GM12801 (cell line): Measurements from ENCODE around the gene TMEM244.

Experiments
- TF ChIP-seq, protein P1 (sequence below): IDR thresholded peaks from one replicate; pipeline ENCODE4 v1.5.1; 2011; ENCODE audit warnings: control low read depth; ENCODE audit not compliant: insufficient read length; ENCODE audit errors: extremely low read depth

The TMEM244 gene

DNA sequence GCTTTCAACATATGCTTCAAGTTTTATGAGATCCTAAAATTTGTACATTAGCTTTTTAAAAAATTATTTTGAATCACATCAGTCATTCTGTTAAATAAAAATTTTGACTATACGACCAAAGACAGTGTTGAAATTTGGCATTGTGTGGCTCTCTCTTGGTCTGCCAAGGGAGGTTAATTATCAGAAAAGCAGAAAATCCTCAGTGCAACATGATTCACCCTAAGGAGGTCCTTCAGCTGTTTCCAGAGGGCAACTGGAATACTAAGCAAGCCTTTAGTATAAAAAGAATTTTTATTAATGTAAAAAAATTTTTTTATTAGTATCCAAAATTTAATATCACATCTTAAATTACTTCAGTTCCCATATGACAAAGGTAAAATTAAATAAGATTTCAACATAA lies 23.1 kb upstream of the TMEM244 start:
- TF ChIP-seq, protein P1, sequence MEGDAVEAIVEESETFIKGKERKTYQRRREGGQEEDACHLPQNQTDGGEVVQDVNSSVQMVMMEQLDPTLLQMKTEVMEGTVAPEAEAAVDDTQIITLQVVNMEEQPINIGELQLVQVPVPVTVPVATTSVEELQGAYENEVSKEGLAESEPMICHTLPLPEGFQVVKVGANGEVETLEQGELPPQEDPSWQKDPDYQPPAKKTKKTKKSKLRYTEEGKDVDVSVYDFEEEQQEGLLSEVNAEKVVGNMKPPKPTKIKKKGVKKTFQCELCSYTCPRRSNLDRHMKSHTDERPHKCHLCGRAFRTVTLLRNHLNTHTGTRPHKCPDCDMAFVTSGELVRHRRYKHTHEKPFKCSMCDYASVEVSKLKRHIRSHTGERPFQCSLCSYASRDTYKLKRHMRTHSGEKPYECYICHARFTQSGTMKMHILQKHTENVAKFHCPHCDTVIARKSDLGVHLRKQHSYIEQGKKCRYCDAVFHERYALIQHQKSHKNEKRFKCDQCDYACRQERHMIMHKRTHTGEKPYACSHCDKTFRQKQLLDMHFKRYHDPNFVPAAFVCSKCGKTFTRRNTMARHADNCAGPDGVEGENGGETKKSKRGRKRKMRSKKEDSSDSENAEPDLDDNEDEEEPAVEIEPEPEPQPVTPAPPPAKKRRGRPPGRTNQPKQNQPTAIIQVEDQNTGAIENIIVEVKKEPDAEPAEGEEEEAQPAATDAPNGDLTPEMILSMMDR: no peak

DNA sequence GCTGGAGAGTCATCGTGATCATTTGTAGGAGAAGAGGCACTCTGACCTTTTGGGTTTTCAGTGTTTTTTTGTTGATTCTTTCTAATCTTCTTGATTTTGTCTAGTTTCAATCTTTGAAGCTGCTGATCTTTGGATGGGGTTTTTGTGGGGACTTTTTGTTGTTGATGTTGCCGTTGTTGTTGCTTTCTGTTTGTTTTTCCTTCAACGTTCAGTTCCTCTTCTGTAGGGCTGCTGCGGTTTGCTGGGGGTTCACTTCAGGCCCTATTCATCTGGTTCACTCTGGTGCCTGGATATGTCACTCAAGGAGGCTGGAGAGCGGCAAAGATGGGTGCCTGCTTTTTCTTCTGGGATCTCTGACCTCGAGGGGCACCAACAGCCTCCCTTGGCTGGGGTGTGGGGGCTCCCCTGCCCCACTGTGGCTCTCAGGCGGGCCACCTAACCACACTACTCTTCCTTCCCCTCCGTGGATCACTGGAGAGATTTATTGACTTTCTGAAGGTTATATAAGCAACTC lies 21.5 kb upstream of the TMEM244 start:
- TF ChIP-seq, protein P1: no peak

DNA sequence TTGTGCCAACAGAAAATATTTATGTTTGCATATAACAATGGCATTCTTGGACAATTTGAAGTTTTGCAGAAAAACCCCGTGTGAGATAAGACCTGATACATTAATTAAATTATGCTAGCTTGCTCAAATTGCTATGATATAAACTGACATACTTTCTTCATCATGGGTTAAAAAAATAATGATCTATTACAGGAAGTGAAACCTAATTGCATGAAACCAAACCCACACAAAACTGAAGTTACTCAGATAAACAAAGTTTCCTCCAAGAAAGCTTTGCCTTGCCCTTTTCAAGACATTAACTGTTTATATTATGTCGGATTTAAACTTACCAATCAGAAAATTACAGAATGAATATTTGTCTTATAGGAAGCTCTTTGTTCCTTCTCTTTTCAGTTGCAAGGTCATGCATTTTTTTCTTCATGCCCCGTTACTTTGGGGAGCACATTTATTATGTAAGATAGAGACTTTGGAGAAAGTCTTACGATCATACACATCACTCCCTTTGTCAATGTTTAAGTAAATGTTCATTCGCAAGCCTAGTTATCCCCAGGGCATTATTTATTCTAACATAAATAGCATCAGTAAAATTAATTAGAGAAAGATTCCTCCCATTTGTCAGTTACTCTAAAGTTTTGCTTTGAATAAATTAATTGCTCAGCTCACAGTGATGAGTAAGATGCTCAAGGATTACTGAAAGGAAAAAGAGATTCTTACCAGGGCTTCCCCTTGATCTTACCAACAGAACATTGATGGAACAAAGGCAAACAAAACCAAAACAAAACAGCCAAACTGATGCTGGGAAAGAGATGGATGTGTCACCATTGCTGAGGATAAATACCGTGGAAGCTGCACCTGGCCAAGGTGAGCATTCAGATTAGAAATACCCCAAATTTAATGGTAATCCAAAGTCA lies 14.8 kb upstream of the TMEM244 start:
- TF ChIP-seq, protein P1: no peak

DNA sequence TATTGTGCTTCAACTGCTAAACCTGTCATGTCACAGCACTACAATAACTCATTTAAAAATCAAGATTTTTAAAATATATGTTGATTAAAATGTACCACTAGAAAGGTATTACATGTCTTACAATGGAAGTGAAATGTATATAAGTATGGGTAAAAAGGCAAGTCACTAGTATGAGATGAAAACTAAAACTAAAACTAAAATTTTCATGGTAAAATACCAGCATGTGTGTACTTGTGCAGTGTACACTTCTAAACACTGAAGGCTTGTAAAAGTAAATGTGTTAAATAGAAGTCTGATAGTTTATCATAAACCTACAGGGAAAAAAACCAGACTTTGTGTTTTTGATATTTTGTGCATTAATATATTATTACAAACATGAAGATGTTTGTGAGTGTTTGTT lies 13.7 kb upstream of the TMEM244 start:
- TF ChIP-seq, protein P1: no peak

DNA sequence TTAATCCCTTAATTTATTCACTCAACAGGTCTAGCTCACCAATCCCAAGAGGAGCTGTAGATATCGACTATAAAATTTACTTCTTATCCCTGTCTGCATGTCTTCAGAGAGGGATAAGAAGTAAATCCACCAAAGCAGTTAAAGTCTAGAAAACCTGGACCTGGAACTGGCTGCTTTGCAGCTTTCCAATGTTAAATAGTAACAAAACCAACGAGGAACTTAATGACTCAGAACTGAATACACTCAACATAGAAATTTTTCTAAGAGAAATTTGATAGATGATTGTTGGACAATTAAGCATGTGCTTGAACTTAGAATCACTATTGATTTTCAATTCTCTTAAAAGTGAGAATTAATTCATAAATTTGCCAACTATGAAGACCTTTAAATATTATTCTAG lies 11.5 kb upstream of the TMEM244 start:
- TF ChIP-seq, protein P1: no peak

DNA sequence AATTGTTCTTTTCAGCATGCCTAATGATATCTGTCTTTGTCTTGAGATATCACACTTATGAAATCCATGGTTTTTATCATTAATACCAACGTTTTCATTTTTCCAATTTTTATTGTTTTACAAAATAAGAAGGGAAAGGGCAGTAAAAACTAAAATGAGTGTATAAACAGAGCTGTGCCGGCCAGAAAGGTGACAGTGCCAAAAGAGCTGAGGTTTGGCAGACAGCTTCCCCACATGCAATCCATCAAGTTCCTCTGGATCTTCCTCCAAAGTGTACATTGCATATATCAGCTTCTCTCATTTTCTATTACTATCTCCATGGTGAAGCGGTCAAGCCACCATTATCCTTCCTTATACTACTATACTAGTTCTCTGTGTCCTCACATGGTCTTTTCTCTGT lies 10.1 kb upstream of the TMEM244 start:
- TF ChIP-seq, protein P1: no peak

DNA sequence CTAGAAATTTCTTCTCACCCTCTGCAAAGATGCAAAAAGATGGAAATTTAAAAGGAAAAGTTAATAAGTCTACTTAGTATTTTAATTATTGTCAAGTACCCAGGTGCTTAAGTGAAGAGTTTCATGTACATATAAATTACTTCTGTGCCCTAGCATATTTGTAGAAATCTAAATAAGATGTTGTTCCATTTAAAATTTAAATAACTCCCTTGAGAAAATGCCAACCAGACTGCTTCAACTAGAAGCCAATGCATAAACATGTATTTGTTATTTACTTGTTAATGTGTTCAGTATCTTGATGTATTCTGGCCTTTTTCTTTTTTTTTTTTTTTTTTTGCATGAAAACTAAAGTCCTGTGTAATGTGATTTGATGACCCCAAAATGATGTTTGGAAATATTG lies 6.3 kb upstream of the TMEM244 start:
- TF ChIP-seq, protein P1: no peak
